T47D (cell line): ENCODE data around the gene PCIF1.
A peak's percentile ranks its signal among the peaks of the same experiment; 100 is the strongest.
"Not testable (repeated sequence)": the region's sequence is repeated elsewhere in the genome, so short reads cannot be mapped to it uniquely, and the experiment has no call there.

Experiments used
- DNase-seq, 2 experiments: peaks; one replicate each; pipeline versions ENCODE4 v3.0.0 to v3.0.0-alpha.2; 2011 to 2012; ENCODE audit warnings: low read depth in 1 of 2, low spot score in 1 of 2
- JUND ChIP-seq: IDR thresholded peaks from 2 replicates; pipeline ENCODE4 v1.6.1; 2012; ENCODE audit warnings: low read depth
- in situ Hi-C: cut with HindIII; loops from 2 replicates; pipeline ENCODE4 v1.10.0; 2016; ENCODE audit warnings: low sequenced_read_pairs, low pct_unique_long_range_greater_than_20kb

The PCIF1 gene

DNA sequence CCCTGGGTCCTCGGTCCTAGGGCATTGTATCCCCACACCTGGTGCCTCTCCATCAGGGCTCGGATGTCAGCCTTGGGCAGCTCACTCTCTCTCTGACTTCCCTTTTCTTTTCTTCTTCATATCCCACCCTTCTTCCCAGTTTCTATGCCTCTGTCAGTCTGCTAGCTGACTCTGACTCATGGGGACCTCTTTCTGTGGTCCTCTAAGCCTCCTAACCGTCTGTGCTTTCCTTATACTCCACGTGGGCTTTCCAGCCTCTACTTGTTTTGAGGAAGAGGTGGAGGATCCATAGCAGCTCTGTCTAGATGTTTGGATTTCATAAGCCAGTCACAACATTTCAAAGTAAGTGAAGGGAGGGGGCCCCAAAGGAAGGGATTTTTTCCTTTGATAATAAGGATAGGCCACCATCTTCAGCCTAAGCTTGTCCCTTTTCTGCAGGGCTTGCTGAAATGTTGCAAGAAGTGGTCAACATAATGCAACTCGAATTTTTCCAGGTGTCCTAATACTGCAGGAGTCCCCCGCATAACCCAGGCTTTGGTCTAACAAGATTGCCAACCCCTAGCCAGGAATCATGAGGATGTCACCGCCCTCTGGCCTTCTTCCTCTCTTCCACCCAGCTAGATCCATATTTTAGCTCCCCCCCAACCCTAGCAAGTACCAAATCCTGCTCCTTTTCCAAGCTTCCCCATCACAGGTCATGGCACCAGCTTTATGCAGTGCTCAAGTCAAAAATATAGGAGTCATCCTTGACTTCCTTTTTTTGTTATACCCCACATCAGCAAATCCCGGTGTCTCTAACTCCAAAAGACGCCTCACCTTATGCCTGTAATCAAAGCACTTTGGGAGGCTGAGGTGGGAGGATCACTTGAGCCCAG, 13.8 kb upstream of the PCIF1 start:
- in situ Hi-C loops: no loop called here
- no peak for TF ChIP-seq JUND
- no peak for DNase-seq

DNA sequence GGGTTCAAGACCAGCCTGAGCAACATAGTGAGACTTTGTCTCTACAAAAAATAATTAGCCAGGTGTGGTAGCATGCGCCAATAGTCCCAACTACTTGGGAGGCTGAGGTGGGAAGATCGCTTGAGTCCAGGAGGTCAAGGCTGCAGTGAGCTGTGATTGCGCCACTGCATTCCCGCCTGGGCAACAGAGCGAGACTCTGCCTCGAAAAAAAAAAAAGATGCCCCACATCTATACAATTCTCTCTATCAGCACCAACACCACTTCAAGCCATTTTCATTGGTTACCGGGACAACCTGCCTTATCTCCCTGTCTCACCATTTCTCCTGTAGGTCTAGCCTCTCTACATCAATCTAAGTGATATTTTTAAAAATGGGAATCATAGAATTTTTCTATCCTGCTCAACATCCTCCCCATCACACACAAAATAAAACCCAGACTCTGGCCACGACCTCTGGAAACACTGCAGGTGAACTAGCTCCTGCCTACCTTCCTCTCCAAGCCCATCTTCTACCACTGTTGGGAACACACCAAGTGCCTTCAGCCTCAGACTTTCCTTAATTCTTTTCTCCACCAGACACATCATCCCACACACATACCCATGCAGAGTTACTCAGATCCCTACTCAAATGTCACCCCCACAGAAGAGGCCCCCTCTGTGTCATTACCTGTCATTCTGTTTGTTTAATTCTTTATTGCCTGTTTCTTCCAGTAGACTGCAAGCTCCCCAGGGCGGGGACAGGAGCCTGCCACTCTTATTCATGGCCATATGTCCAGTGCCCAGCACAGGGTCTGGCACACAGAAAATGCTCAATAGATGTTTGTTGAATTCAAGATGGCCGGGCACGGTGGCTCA, 12.9 kb upstream of the PCIF1 start:
- no peak for TF ChIP-seq JUND
- in situ Hi-C loops: no loop called here
- no peak for DNase-seq

DNA sequence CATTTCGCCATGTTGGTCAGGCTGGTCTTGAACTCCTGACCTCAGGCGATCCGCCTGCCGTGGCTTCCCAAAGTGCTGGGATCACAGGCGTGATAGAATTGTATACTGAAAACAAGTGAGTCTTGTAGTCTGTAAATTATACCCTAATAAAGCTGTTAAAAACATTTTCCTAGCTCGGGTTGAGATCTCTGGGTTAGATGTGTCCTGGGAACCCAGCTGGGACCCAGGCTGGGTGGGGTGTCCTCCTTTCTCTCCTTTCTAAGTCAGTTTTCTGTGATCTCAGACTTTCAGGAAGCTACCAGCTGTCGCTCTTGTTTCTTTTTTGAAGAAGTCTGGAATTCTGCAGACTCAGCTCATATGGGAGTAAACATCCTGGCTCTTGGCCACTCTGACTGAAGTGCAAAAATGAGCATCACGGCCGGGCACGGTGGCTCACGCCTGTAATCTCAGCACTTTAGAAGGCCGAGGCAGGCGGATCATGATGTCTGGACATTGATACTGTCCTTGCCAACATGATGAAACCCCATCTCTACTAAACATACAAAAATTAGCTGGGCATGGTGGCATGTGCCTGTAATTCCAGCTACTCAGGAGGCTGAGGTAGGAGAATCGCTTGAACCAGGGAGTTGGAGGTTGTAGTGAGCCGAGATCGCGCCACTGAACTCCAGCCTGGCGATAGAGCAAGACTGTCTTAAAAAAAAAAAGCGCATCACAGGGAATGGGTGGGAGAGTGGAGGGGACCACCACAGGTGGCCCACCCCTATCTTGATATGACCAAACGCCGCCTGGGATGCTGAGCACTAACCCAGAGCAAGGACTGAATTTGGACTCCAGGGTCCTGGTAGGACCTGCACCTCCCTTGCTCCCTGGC, 9.9 kb upstream of the PCIF1 start:
- no peak for DNase-seq
- in situ Hi-C loops: no loop called here
- TF ChIP-seq JUND: no peak

DNA sequence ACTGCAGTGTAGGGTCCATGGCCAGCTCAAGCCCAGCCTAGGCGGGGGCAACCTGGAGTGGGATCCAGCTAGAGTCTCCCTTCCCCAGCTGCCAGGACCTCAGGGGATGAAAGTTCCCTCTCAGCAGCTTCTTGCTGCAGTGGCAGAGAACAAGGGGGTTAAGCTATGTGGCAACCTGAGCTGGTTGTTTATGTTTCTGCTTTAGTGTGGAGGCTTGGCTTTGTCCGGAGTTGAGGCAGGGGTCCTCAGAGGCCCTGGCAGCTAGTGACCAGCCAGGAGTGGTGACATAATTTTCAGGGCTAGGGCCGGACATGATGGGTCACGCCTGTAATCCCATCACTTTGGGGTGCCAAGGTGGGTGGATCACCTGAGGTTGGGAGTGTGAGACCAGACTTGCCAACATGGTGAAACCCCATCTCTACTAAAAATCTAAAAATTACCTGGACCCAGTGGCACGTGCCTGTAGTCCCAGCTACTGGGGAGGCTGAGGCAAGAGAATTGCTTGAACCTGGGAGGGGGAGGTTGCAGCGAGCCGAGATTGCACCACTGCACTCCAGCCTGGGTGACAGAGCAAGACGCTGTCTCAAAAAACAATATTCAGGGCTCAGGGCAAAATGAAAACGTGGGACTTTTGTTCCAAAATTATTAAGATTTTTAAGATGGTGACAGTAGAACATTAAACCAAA, 8.5 kb upstream of the PCIF1 start:
- no peak for TF ChIP-seq JUND
- no peak for DNase-seq
- in situ Hi-C loops: no loop called here

GRCh38 chr20:45926731-45927070, 7.8 kb upstream of the PCIF1 start:
- in situ Hi-C loops: no loop called here
- no peak for TF ChIP-seq JUND
- no peak for DNase-seq

- TF ChIP-seq JUND: no peak
- DNase-seq: peak in 1 of 2 experiments; percentile 39
- in situ Hi-C loops: no loop called here
These were observed 7.2 kb upstream of the PCIF1 start for GRCh38 chr20:45927071-45927878.

- in situ Hi-C loops, DNase-seq: not testable (repeated sequence)
These were observed 2.8 kb upstream of the PCIF1 start for GRCh38 chr20:45931680-45932079.

GRCh38 chr20:45933266-45934045, 1.0 kb upstream of the PCIF1 start:
- in situ Hi-C loops: no loop called here
- peak; percentile 93 to 94 for DNase-seq
- TF ChIP-seq JUND: no peak

DNA sequence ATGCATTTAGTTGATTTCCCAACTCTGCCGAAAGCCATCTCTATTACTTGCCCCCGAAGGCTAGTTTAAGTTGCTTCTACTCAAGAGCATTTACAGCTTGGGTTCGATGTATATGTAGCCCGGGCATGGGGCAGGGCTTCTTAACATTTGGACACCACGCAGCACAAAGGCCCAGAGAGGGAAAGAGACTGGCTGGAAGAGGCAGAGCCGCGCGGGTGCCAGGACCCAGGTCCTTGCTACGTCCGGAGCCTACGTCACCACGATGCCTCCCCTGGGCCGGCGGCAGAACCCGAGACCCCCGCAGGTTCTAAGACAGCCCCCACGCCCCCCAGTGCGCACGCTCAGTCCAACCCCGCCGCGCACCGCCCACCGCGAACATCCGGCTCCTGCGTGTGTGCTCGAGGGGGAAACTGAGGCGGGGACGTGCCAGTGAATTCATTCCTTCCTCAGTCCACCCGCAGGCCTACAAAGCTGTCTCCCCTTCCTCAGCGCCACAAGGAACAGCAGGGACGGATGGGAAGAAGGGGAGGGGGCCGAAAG, 367 bp upstream of the PCIF1 start:
- in situ Hi-C loops: no loop called here
- TF ChIP-seq JUND: no peak
- DNase-seq: peak in 1 of 2 experiments; percentile 64

GRCh38 chr20:45935416-45936046, 1.0 kb downstream of the PCIF1 start:
- DNase-seq: no peak
- no peak for TF ChIP-seq JUND
- in situ Hi-C loops: no loop called here
